ENCODE measurements around the gene ZKSCAN5.
"Not testable (repeated sequence)": the region's sequence is repeated elsewhere in the genome, so short reads cannot be mapped to it uniquely, and the experiment has no call there.

Gene ZKSCAN5

DNA sequence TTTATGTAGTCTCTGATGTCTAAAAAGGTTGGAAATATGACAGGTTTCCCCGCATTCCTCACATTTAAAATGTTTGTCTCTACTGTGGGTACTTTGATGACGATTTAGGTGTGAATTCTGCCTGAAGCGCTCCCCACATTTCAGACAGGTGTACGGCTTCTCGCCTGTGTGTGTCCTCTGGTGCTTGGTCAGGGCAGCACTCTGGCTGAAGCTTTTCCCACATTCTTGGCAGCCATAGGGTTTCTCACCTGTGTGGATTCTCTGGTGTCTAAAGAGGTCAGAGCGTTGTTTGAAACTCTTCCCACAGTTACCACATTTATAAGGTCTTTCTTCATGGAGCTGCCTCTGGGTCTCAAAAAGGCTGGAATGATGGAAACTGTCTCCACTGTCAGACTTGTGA is 10.6 kb upstream of the ZKSCAN5 start:
- TF ChIP-seq, protein P1, sequence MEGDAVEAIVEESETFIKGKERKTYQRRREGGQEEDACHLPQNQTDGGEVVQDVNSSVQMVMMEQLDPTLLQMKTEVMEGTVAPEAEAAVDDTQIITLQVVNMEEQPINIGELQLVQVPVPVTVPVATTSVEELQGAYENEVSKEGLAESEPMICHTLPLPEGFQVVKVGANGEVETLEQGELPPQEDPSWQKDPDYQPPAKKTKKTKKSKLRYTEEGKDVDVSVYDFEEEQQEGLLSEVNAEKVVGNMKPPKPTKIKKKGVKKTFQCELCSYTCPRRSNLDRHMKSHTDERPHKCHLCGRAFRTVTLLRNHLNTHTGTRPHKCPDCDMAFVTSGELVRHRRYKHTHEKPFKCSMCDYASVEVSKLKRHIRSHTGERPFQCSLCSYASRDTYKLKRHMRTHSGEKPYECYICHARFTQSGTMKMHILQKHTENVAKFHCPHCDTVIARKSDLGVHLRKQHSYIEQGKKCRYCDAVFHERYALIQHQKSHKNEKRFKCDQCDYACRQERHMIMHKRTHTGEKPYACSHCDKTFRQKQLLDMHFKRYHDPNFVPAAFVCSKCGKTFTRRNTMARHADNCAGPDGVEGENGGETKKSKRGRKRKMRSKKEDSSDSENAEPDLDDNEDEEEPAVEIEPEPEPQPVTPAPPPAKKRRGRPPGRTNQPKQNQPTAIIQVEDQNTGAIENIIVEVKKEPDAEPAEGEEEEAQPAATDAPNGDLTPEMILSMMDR (IDR thresholded peaks at IDR 0.05; ENCODE audit: extremely low read depth, insufficient read depth, missing control alignments) = no peak
- no peak for DNase-seq (ENCODE audit: low spot score)
- in situ Hi-C loops (cut with MboI; ENCODE audit: low pct_unique_long_range_greater_than_20kb, low sequenced_read_pairs, unreplicated experiment) = no loop called here

DNA sequence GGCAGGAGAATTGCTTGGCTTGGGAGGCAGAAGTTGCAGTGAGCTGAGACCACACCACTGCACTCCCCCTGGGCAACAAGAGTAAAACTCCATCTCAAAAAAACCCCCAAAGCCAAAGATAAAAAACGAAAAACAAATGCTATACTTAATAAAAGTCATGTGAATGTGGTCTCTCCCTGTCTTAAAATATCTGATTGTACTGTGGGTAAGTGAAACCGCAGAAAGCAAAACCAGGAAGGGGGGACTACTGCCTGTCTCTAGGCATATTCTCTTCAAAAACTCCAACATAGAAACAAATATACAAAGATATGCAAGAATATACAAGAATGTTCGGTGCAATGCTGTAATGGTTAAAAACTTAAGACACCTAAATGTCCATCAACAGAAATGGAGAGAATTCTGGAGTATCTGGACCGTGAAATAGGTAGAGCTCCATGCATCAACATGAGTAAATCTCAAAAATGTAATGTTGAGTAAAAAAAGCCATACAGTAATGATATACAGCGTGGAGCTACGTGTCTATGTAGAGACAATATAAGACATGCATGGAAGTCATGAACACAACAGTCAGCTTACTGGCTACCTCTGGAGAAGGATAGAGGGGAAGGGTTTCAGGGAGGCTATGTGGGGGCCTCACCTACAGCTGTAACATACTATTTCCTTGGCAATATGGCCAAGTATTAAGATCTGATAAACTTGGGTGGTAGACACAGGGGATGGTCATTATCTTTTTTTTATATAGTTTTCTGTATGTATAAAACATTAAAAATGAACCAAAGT is 6.5 kb upstream of the ZKSCAN5 start:
- TF ChIP-seq, protein P1 (IDR thresholded peaks at IDR 0.05; ENCODE audit: extremely low read depth, insufficient read depth, missing control alignments) = no peak
- no peak for DNase-seq (ENCODE audit: low spot score)
- in situ Hi-C loops (cut with MboI; ENCODE audit: low pct_unique_long_range_greater_than_20kb, low sequenced_read_pairs, unreplicated experiment) = no loop called here

DNA sequence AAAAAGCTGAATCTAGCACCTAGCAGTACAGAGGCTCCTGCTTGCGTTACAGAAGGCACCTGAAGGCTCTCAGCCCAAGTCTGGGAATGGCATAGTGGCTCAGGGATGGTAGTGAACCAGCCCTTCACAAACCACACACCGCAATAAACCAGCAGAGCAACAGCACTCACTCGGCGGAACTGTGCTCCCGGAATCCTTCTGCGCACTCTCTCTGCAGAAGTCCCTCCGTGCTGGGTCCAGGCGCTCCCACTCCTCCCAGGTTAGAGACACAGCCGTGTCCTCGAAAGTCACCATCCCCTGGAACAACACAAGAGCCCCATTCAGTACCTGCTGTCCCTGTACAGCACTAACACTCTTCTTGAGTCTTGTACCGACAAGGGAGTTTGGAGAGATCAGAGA is 5.9 kb upstream of the ZKSCAN5 start:
- TF ChIP-seq, protein P1 (IDR thresholded peaks at IDR 0.05; ENCODE audit: extremely low read depth, insufficient read depth, missing control alignments) = no peak
- in situ Hi-C loops (cut with MboI; ENCODE audit: low pct_unique_long_range_greater_than_20kb, low sequenced_read_pairs, unreplicated experiment) = no loop called here
- DNase-seq (ENCODE audit: low spot score) = no peak

DNA sequence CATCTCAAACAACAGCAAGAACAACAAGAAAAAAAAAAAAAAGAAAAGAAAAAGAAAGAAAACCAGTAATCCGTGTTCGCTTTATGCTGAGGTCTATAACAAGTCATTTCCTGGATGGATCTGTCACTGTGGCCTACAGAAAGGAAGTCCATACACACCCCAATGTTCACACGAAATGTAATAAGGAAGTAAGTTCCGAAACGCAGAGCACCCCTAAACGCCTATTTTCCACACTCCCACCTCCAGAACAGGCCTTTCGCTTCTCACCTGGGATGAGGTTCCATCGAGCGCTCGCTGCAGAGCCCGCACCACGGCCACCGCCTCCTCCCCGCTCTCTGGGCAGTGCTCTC is 5.1 kb upstream of the ZKSCAN5 start:
- TF ChIP-seq, protein P1 (IDR thresholded peaks at IDR 0.05; ENCODE audit: extremely low read depth, insufficient read depth, missing control alignments) = peak; percentile 0
- DNase-seq (ENCODE audit: low spot score) = peak; percentile 36
- in situ Hi-C loops (cut with MboI; ENCODE audit: low pct_unique_long_range_greater_than_20kb, low sequenced_read_pairs, unreplicated experiment) = no loop called here

DNA sequence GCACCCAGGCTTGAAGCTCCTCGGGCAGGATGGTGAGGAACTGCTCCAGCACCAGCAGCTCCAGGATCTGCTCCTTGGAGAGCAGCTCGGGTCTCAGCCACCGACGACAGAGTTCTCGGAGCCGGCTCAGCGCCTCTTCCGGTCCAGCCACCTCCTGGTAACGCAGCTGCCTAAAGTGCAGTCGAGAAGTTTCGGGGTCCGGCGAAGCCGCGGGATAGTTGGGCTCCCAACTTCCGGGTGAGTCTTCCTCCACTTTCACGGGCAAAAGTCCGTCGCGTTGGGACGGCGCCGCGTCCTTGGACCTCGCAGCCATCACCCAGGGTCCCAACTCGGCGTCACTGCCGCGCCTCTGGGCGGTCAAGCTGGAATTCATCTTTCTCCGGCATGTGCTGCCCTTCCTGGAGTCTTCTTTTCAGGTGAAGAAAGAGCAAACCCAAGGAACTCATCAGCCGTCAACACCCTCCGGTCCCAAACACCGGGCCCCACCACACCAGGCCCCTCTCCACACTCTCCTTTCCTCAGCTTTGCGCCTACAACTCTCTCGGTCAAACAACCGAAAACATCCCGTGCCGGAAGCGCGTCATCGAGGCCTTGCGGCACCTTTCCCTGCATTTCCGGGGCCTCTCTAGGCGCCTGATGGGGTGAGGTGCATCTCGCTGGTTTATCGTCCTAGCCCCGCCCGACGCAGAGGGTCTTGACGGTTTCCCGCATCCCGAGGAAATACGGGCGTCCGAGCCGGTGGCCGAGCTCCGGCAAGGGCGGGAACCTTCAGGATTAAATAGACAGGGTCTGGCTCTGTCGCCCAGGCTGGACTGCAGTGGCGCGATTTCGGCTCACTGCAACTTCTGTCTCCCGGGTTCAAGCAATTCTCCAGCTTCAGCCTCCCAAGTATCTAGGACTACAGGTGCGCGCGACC is 4.5 kb upstream of the ZKSCAN5 start, which contains the start of gene ZNF394:
Gene ZNF394, minus strand, starts transcription at position 561 of the 916 bp plus-strand sequence. Its CDS starts 188 bp downstream, at position 373.
- in situ Hi-C loops (cut with MboI; ENCODE audit: low pct_unique_long_range_greater_than_20kb, low sequenced_read_pairs, unreplicated experiment) = no loop called here
- TF ChIP-seq, protein P1 (IDR thresholded peaks at IDR 0.05; ENCODE audit: extremely low read depth, insufficient read depth, missing control alignments) = peak; percentile 0
- peak; percentile 85 for DNase-seq (ENCODE audit: low spot score)

DNA sequence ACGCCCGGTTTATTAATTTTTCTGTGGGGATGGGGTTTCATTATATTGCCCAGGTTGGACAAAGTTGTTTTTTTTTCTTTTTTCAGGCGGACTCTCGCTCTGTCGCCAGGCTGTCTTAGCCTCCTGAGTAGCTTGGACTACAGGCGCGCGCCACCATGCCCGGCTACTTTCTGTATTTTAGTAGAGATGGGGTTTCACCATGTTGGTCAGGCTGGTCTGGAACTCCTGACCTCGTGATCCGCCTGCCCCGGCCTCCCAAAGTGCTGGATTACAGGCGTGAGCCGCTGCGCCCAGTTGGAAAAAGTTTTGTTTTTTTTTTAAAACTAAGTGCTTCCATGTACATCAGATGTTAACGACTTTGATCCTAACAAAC is 3.8 kb upstream of the ZKSCAN5 start:
- in situ Hi-C loops (cut with MboI; ENCODE audit: low pct_unique_long_range_greater_than_20kb, low sequenced_read_pairs, unreplicated experiment) = no loop called here
- TF ChIP-seq, protein P1 (IDR thresholded peaks at IDR 0.05; ENCODE audit: extremely low read depth, insufficient read depth, missing control alignments) = no peak
- no peak for DNase-seq (ENCODE audit: low spot score)

DNA sequence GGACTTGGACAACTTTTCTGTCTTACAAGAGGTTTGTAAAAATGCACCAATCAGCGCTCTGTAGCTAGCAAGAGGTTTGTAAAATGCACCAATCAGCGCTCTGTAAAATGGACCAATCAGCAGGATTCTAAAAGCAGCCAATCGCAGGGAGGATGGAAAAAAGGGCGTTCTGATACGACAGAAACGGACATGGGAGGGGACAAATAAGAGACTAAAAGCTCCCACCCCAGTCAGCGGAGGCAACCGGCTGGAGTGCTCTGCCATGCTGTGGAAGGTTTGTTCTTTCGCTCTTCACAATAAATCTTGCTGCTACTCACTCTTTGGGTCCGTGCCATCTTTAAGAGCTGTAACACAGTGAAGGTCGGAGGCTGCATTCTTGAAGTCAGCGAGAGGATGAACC is 3.2 kb upstream of the ZKSCAN5 start:
- in situ Hi-C loops (cut with MboI; ENCODE audit: low pct_unique_long_range_greater_than_20kb, low sequenced_read_pairs, unreplicated experiment); DNase-seq (ENCODE audit: low spot score): not testable (repeated sequence)
